Measurements from ENCODE around the gene F11R. TPM values are rescaled to one million over a fixed set of nuclear protein-coding genes. Genes with fewer than 3 reads are reported as not detected.

F11R gene
- under 0.01 and 0.20 TPM in 2 replicates for total RNA-seq

GRCh38 chr1:161020509-161021164 is at the start of gene F11R:
F11R (minus strand) TSS chr1:161021152; CDS start chr1:161021073, 79 bp downstream.

GRCh38 chr1:161069731-161070270 is 48.8 kb upstream of the F11R start, which contains the start of gene ARHGAP30:
ARHGAP30 (minus strand) TSS chr1:161069891; CDS start chr1:161069624, 267 bp downstream.

GRCh38 chr1:161045736-161046604 is 25.0 kb upstream of the F11R start, which contains the start of gene USF1:
USF1 (minus strand) TSS chr1:161045977; CDS start chr1:161043275, 2,702 bp downstream.

GRCh38 chr1:161038523-161039153 is 17.7 kb upstream of the F11R start, which contains the start of gene TSTD1:
TSTD1 (minus strand) TSS chr1:161038964; CDS start chr1:161038889, 75 bp downstream.

GRCh38 chr1:160954158-160955104 is 66.5 kb downstream of the F11R start, which contains the start of gene ITLN2:
ITLN2 (minus strand) TSS chr1:160954809; CDS start chr1:160954741, 68 bp downstream.

Small RNAs within 50 kb of the gene (small RNA-seq; reads per million reads assigned to genes)
- not detected for gene AL591806.2

Other genes starting within 250 kb of the F11R start
- gene LY9, start 225.0 kb downstream of the F11R start, total RNA-seq: not detected in 2 replicates
- gene CD244, start 158.3 kb downstream of the F11R start, total RNA-seq: not detected in 2 replicates
- not detected in 2 replicates for gene ITLN1, start 136.0 kb downstream of the F11R start, total RNA-seq
- gene ITLN2, start 66.3 kb downstream of the F11R start, total RNA-seq: not detected in 2 replicates
- gene TSTD1, start 17.8 kb upstream of the F11R start, total RNA-seq: 0.39 and 0.73 TPM in 2 replicates
- 43.7 and 44.0 TPM in 2 replicates for gene USF1, start 24.8 kb upstream of the F11R start, total RNA-seq
- not detected in 2 replicates for gene ARHGAP30, start 48.7 kb upstream of the F11R start, total RNA-seq
- 0.20 TPM in 1 of 2 replicates, not detected in the other for gene NECTIN4, start 68.4 kb upstream of the F11R start, total RNA-seq
- gene KLHDC9, start 77.2 kb upstream of the F11R start, total RNA-seq: 0.20 and 0.73 TPM in 2 replicates
- 16.0 and 25.4 TPM in 2 replicates for gene PFDN2, start 96.9 kb upstream of the F11R start, total RNA-seq
- gene NIT1, start 97.0 kb upstream of the F11R start, total RNA-seq: 17.3 and 19.5 TPM in 2 replicates
- 23.3 and 27.2 TPM in 2 replicates for gene DEDD, start 111.5 kb upstream of the F11R start, total RNA-seq
- 42.8 and 63.6 TPM in 2 replicates for gene UFC1, start 132.8 kb upstream of the F11R start, total RNA-seq
- gene USP21, start 138.3 kb upstream of the F11R start, total RNA-seq: 8.1 and 8.6 TPM in 2 replicates
- gene PPOX, start 145.3 kb upstream of the F11R start, total RNA-seq: 8.8 and 10.8 TPM in 2 replicates
- gene B4GALT3, start 156.4 kb upstream of the F11R start, total RNA-seq: 12.1 and 20.3 TPM in 2 replicates
- 1.8 and 2.9 TPM in 2 replicates for gene ADAMTS4, start 177.9 kb upstream of the F11R start, total RNA-seq
- gene NDUFS2, start 181.2 kb upstream of the F11R start, total RNA-seq: 98.5 and 108 TPM in 2 replicates
- gene FCER1G, start 194.1 kb upstream of the F11R start, total RNA-seq: 0.59 TPM in 1 of 2 replicates, not detected in the other
- gene APOA2, start 202.5 kb upstream of the F11R start, total RNA-seq: not detected in 2 replicates
- gene TOMM40L, start 204.9 kb upstream of the F11R start, total RNA-seq: 8.5 and 10.4 TPM in 2 replicates
- not detected in 2 replicates for gene NR1I3, start 217.1 kb upstream of the F11R start, total RNA-seq
- gene PCP4L1, start 237.6 kb upstream of the F11R start, total RNA-seq: not detected in 2 replicates

All from subcutaneous preadipocyte (primary cell).